ENCODE data around the gene DHX32.

GRCh38 chr10:125840955-125841354 is 40.1 kb downstream of the DHX32 start:
- TF ChIP-seq CTCF (IDR thresholded peaks at IDR 0.05) (no peak), POLR2A (IDR thresholded peaks at IDR 0.05) (no peak), POLR2AphosphoS5 (IDR thresholded peaks at IDR 0.05; ENCODE audit: insufficient read depth in 1 of 2, low read depth in 1 of 2) (no peak)

Data from vagina (tissue), 2 donors.